NK-92 (cell line): ENCODE data around the gene SLC50A1.
"Not testable (repeated sequence)": the region's sequence is repeated elsewhere in the genome, so short reads cannot be mapped to it uniquely, and the experiment has no call there.

Experiments
- DNase-seq: peaks from one replicate; lab custom pipeline; 2025; ENCODE audit not compliant: unreplicated experiment; lab: John Stamatoyannopoulos, UW

SLC50A1 gene

GRCh38 chr1:155116113-155116764 lies 19.4 kb upstream of the SLC50A1 start:
- DNase-seq, result no peak

GRCh38 chr1:155117610-155118009 lies 18.0 kb upstream of the SLC50A1 start:
- no peak for DNase-seq

GRCh38 chr1:155118090-155118489 lies 17.6 kb upstream of the SLC50A1 start:
- DNase-seq, result not testable (repeated sequence)

GRCh38 chr1:155120253-155120652 lies 15.4 kb upstream of the SLC50A1 start:
- DNase-seq, result no peak

GRCh38 chr1:155121249-155121648 lies 14.4 kb upstream of the SLC50A1 start:
- no peak for DNase-seq

- no peak for DNase-seq
These were observed 13.3 kb upstream of the SLC50A1 start for GRCh38 chr1:155122308-155122707.

GRCh38 chr1:155123801-155124200 lies 11.9 kb upstream of the SLC50A1 start:
- DNase-seq, result no peak

GRCh38 chr1:155124503-155125463 lies 10.9 kb upstream of the SLC50A1 start:
- no peak for DNase-seq

GRCh38 chr1:155125511-155125945 lies 10.1 kb upstream of the SLC50A1 start:
- no peak for DNase-seq

- DNase-seq, result no peak
These were observed 9.6 kb upstream of the SLC50A1 start for GRCh38 chr1:155125946-155126555.

- no peak for DNase-seq
These were observed 9.0 kb upstream of the SLC50A1 start for GRCh38 chr1:155126556-155127104.

GRCh38 chr1:155127105-155127966 lies 8.3 kb upstream of the SLC50A1 start, which contains the start of gene EFNA1:
Gene EFNA1 (plus strand): TSS chr1:155127876. CDS start chr1:155127978, 102 bp downstream.
- no peak for DNase-seq

- no peak for DNase-seq
These were observed 7.5 kb upstream of the SLC50A1 start for GRCh38 chr1:155127967-155128754.

- no peak for DNase-seq
These were observed 6.7 kb upstream of the SLC50A1 start for GRCh38 chr1:155128755-155129473.

GRCh38 chr1:155130272-155131006 lies 5.2 kb upstream of the SLC50A1 start:
- no peak for DNase-seq

- no peak for DNase-seq
These were observed 4.4 kb upstream of the SLC50A1 start for GRCh38 chr1:155131285-155131684.

- no peak for DNase-seq
These were observed 3.8 kb upstream of the SLC50A1 start for GRCh38 chr1:155131856-155132255.

- no peak for DNase-seq
These were observed 1.8 kb upstream of the SLC50A1 start for GRCh38 chr1:155133799-155134281.
